ENCODE measurements around the gene AMPH.

DNA sequence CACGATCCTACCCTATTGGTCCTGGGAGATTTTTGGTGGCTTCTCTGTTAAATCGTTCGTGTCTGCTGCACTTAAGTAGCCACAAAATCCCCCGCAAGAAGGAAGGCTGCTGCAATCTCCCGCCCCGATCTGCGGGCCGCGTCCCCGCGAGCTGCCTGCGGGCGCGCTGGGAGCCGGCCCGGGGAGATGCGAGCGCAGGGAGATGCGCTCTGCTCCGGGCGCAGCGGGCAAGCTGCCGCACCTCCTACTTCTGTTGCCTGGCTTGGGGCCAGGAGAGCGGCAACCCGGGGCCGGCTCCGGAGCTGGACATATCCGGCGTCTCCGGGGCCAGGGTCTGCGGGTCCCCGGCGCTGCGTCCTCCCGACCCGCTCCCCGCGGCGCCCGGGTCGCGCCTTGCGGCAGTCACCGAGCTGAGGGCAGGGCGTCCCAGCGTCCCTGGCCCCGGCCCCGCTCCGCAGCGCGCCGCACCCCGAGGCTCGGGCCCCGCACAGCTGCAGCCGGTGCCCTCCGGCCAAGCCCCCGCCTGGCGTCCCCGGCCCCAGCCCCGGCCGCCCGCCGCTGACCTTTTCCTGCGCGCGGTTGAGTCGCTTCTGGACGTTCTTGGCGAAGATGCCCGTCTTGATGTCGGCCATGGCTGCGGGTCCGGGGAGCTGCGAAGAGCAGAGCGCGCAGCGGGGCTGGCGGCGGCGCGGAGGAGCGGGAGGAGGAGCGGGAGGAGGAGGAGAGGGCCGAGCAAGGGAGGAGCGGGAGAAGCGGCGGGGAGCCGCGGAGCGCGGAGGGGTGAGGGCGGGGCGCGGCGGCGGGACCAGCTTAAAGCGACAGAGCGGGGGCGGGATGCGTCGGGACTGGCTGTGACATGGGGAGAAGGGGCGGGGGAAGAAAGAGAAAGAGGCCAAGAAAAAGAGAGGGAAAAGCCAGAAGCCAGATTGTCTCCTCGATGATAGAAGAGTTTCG, at the start of gene AMPH:
- TF ChIP-seq, protein P1, sequence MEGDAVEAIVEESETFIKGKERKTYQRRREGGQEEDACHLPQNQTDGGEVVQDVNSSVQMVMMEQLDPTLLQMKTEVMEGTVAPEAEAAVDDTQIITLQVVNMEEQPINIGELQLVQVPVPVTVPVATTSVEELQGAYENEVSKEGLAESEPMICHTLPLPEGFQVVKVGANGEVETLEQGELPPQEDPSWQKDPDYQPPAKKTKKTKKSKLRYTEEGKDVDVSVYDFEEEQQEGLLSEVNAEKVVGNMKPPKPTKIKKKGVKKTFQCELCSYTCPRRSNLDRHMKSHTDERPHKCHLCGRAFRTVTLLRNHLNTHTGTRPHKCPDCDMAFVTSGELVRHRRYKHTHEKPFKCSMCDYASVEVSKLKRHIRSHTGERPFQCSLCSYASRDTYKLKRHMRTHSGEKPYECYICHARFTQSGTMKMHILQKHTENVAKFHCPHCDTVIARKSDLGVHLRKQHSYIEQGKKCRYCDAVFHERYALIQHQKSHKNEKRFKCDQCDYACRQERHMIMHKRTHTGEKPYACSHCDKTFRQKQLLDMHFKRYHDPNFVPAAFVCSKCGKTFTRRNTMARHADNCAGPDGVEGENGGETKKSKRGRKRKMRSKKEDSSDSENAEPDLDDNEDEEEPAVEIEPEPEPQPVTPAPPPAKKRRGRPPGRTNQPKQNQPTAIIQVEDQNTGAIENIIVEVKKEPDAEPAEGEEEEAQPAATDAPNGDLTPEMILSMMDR (conservative IDR thresholded peaks at IDR 0.05; ENCODE audit: low read depth, low read length): no peak
- TF ChIP-seq MAFK (IDR thresholded peaks at IDR 0.05; ENCODE audit: low read depth, low read length) (no peak), MAZ (IDR thresholded peaks at IDR 0.05; ENCODE audit: borderline replicate concordance, low read depth, low read length) (peak; percentile 51; the same call in 1 of the 2 replicates), CEBPB (IDR thresholded peaks at IDR 0.05; ENCODE audit: low read depth, low read length) (no peak), POLR2A (IDR thresholded peaks at IDR 0.05; ENCODE audit: low read depth, low read length) (no peak), RFX5 (IDR thresholded peaks at IDR 0.05; ENCODE audit: low read depth, low read length) (no peak), FOS (IDR thresholded peaks at IDR 0.05; ENCODE audit: low read depth, low read length) (no peak)
